K562 (cell line): ENCODE data around the gene DCAF17. TPM values are rescaled to one million over a fixed set of nuclear protein-coding genes. Genes with fewer than 3 reads are reported as not detected.
A peak's percentile ranks its signal among the peaks of the same experiment; 100 is the strongest.

Experiments used
- ATF7 ChIP-seq: fragments of 450-650 bp; IDR thresholded peaks from 2 replicates; pipeline ENCODE4 v1.7.1; 2014; ENCODE audit warnings: mild to moderate bottlenecking, moderate library complexity
- CCNT2 ChIP-seq: IDR thresholded peaks from 2 replicates; pipeline ENCODE4 v1.6.1; 2011; ENCODE audit warnings: borderline replicate concordance, low read depth, mild to moderate bottlenecking, moderate library complexity, mixed read lengths, low read length; ENCODE audit not compliant: insufficient read length; ENCODE audit errors: extremely low read depth
- CREBBP ChIP-seq: IDR thresholded peaks from one replicate; pipeline ENCODE4 v1.6.1; 2012; ENCODE audit warnings: low read depth, mild to moderate bottlenecking, control low read depth, inconsistent platforms, low read length
- ELF1 ChIP-seq: fragments of 200-800 bp; sonication (Bioruptor generic); IDR thresholded peaks from 2 replicates; pipeline ENCODE4 v1.6.1; 2016; ENCODE audit warnings: missing genetic modification characterization, missing compliant biosample characterization
- EWSR1 ChIP-seq: fragments of 450-650 bp; IDR thresholded peaks from 2 replicates; pipeline ENCODE4 v1.6.1; 2018; ENCODE audit warnings: borderline replicate concordance, mild to moderate bottlenecking, low read depth, moderate library complexity; ENCODE audit not compliant: partially characterized antibody
- GABPB1 ChIP-seq: sonication (generic); formaldehyde crosslinking; IDR thresholded peaks from 2 replicates; pipeline ENCODE4 v1.8.0; 2022; ENCODE audit warnings: mild to moderate bottlenecking, missing genetic modification reagents
- HINFP ChIP-seq: fragments of 450-650 bp; conservative IDR thresholded peaks from 2 replicates; pipeline ENCODE4 v1.6.1; 2016; ENCODE audit warnings: missing genetic modification characterization, low read depth, mild to moderate bottlenecking, control low read depth, missing compliant biosample characterization
- KLF16 ChIP-seq: IDR thresholded peaks from 2 replicates; pipeline ENCODE4 v1.6.1; 2016; ENCODE audit warnings: antibody characterized with exemption
- MCM3 ChIP-seq: fragments of 450-650 bp; IDR thresholded peaks from 2 replicates; pipeline ENCODE4 v1.6.1; 2016
- NONO ChIP-seq, 2 experiments: fragments of 200-400 bp in 1 of 2; fragments of 450-650 bp in 1 of 2; formaldehyde crosslinking in 1 of 2; IDR thresholded peaks; 2 replicates each; pipeline ENCODE4 v1.6.1; 2017; ENCODE audit warnings: low read depth in 2 of 2, mild to moderate bottlenecking in 2 of 2, moderate library complexity in 2 of 2, low read length in 1 of 2
- POLR2A ChIP-seq: fragments of 450-650 bp; conservative IDR thresholded peaks from 2 replicates; pipeline ENCODE4 v1.6.1; 2016
- PRPF4 ChIP-seq: fragments of 200-400 bp; formaldehyde crosslinking; IDR thresholded peaks from one replicate; pipeline ENCODE4 v1.6.1; 2017; ENCODE audit warnings: low read length, low read depth, mild to moderate bottlenecking; ENCODE audit not compliant: insufficient read depth, poor library complexity, severe bottlenecking
- PTBP1 ChIP-seq: fragments of 200-400 bp; formaldehyde crosslinking; IDR thresholded peaks from 2 replicates; pipeline ENCODE4 v1.6.1; 2017; ENCODE audit warnings: low read depth, low read length
- TBP ChIP-seq: optimal IDR thresholded peaks from 2 replicates; pipeline ENCODE3; 2011; ENCODE audit warnings: low read depth, low read length, improper control_type of control experiment
- TCF7L2 ChIP-seq: fragments of 150-350 bp; IDR thresholded peaks from 2 replicates; pipeline ENCODE4 v1.6.1; 2016; ENCODE audit warnings: low read depth, mild to moderate bottlenecking, low read length, moderate library complexity
- ZNF146 ChIP-seq: IDR thresholded peaks from one replicate; pipeline ENCODE4 v1.6.1; 2018; ENCODE audit warnings: missing compliant biosample characterization; ENCODE audit not compliant: unreplicated experiment
- ZNF165 ChIP-seq: fragments of 250-450 bp; sonication (Bioruptor Pico); IDR thresholded peaks from 2 replicates; pipeline ENCODE4 v1.4.0; 2020; ENCODE audit warnings: borderline replicate concordance
- ZNF184 ChIP-seq: sonication (generic); formaldehyde crosslinking; IDR thresholded peaks from 2 replicates; pipeline ENCODE4 v1.5.0; 2020; ENCODE audit warnings: missing genetic modification reagents
- ZNF354B ChIP-seq: fragments of 250-450 bp; sonication (Bioruptor Pico); IDR thresholded peaks from 2 replicates; pipeline ENCODE4 v1.4.0; 2020
- ZNF551 ChIP-seq: fragments of 250-450 bp; sonication (Bioruptor Pico); IDR thresholded peaks from 2 replicates; pipeline ENCODE4 v1.5.0; 2021; ENCODE audit warnings: mild to moderate bottlenecking, moderate library complexity
- ZNF586 ChIP-seq: fragments of 450-650 bp; formaldehyde crosslinking; conservative IDR thresholded peaks from 2 replicates; pipeline ENCODE4 v1.4.0; 2020; ENCODE audit warnings: mild to moderate bottlenecking, moderate library complexity
- ZNF696 ChIP-seq: fragments of 250-450 bp; sonication (Bioruptor Pico); conservative IDR thresholded peaks from 2 replicates; pipeline ENCODE4 v1.4.0; 2020; ENCODE audit warnings: mild to moderate bottlenecking, moderate library complexity
- ZNF79 ChIP-seq: fragments of 250-450 bp; sonication (Bioruptor Pico); IDR thresholded peaks from 2 replicates; pipeline ENCODE4 v1.4.0; 2020; ENCODE audit warnings: low read depth, mild to moderate bottlenecking, moderate library complexity
- polyA plus RNA-seq, 8 experiments: library from polyadenylated mRNA; depleted of rRNA in 4 of 8; stranded (reverse) in 5 of 8; unstranded in 3 of 8; fragments of >200 nt; fragmentation: Nextera tagmentation in 2 of 8; fragmentation: Illumina TruSeq in 1 of 8; extraction: Ambion mirVana in 2 of 8; extraction: Trizol in 1 of 8; gene quantifications; 2 replicates each; pipeline versions ENCODE4 v1.2.1 to v1.2.3, GENCODE V29; 2011 to 2014; ENCODE audit warnings: inconsistent platforms in 1 of 8, missing spikeins in 1 of 8
- total RNA-seq, 7 experiments: library from RNA; depleted of rRNA in 6 of 7; stranded (reverse); fragments of >200 nt in 6 of 7; fragmentation: Illumina TruSeq in 2 of 7; extraction: Trizol in 2 of 7; gene quantifications; 2 replicates each; pipeline versions ENCODE4 v1.2.1 to v1.2.3, GENCODE V29; 2011 to 2021; ENCODE audit warnings: low replicate concordance in 1 of 7
- TF ChIP-seq, protein P1 (sequence below): fragments of 250-450 bp; sonication (Bioruptor Pico); IDR thresholded peaks from 2 replicates; pipeline ENCODE4 v1.5.0; 2021; ENCODE audit warnings: mild to moderate bottlenecking, moderate library complexity
- TF ChIP-seq, protein P2 (sequence below): sonication (generic); formaldehyde crosslinking; IDR thresholded peaks from 2 replicates; pipeline ENCODE4 v1.8.1; 2023; ENCODE audit warnings: mild to moderate bottlenecking, missing genetic modification reagents

Gene DCAF17
- total and polyA plus RNA-seq, 9 of the 15 experiments (the other 6 are each of a cell fraction or from before 2014, with no cell fraction given) = 10.0 to 38.5 (median 27.1) TPM

DNA sequence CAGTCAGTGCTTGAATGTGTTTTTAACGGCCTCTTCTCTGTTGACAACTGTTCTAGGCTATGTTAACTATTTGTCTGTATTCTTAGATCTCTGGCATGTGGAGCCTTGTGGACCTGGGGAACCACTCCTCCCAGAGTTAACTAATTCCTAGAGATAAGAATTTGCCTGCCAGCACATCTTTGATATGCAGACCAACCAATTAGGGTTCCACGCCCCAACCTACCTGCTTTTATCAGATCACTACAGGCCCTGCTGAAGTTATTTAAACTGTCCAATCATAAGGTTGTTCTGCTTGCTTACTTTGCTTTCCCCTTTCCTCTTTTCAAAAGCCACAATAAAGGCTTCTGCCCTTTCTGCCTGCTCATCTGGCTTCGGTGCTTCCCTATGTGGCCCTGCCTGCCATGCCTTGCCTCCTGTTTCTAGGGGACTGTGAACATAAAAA lies 79.7 kb downstream of the DCAF17 start (continued):
- TF ChIP-seq, protein P1, sequence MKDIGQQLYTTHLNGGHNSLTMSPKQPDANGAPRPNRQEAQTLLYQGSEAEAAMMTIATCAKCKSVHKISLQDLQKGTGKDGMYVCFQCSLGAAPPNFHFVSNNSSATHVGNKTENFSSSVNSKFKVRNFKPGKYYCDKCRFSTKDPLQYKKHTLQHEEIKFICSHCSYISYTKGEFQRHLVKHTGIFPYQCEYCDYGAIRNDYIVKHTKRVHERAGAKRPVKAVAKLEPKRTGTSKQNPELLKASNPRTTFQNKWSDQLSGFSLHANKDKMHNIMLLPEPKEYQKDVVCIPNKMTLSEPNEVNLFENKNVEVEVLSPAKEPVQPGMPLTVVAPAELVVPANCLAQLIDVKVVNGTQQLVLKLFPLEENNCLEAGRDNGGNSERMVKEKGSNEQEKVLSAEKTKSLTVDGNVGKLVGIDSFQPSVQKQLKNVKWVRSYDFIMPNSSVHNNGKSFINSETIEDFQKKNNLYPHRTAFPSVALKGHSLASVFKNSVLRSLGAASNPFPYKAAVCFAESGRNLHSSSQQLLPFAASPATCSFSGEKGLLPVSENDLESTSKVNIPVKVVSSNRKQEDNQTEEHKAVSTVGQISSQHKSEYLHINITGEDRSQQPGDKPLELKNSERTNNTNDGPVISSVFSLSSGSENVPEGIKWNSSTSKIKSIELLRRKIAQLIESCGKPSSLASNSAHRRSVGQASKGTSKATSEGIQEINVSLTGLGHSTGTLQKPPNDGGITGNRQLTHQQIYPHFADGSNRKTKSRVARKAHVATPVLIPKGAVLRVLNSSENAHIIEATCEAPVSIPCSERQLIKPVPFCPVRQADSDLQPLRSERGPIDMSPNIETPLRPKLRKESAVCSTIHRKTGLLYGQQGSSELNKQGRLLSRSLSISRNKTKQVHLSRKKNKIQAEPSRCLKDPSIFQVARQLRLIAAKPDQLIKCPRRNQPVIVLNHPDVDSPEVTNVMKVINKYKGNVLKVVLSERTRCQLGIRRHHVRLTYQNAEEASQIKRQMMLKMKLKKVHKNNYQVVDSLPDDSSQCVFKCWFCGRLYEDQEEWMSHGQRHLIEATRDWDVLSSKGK (CRISPR knock-in tag) = no peak
- TF ChIP-seq EWSR1 = no peak
- TF ChIP-seq ZNF551 (CRISPR knock-in tag) = no peak
- no peak for TF ChIP-seq NONO (IDR thresholded peaks at IDR 0.05; ENCODE audit: low read depth in 2 of 2, low read length in 1 of 2)
- TF ChIP-seq ZNF79 = no peak
- TF ChIP-seq PRPF4 = no peak
- TF ChIP-seq ZNF146 (CRISPR knock-in tag) = no peak
- TF ChIP-seq, protein P2, sequence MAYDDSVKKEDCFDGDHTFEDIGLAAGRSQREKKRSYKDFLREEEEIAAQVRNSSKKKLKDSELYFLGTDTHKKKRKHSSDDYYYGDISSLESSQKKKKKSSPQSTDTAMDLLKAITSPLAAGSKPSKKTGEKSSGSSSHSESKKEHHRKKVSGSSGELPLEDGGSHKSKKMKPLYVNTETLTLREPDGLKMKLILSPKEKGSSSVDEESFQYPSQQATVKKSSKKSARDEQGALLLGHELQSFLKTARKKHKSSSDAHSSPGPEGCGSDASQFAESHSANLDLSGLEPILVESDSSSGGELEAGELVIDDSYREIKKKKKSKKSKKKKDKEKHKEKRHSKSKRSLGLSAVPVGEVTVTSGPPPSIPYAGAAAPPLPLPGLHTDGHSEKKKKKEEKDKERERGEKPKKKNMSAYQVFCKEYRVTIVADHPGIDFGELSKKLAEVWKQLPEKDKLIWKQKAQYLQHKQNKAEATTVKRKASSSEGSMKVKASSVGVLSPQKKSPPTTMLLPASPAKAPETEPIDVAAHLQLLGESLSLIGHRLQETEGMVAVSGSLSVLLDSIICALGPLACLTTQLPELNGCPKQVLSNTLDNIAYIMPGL = no peak
- TF ChIP-seq POLR2A = no peak
- no peak for TF ChIP-seq TBP
- TF ChIP-seq ZNF586 (CRISPR knock-in tag) = no peak
- no peak for TF ChIP-seq ZNF354B
- no peak for TF ChIP-seq ELF1
- no peak for TF ChIP-seq CREBBP
- TF ChIP-seq ATF7 = 0 out of 2 replicates have a peak, but pooled peaks have one; percentile 44
- TF ChIP-seq KLF16 = peak; percentile 34; the same call in 1 of the 2 replicates
- TF ChIP-seq GABPB1 (CRISPR knock-in tag) = no peak
- TF ChIP-seq ZNF696 (CRISPR knock-in tag) = no peak
- TF ChIP-seq TCF7L2 = no peak
- no peak for TF ChIP-seq MCM3
- no peak for TF ChIP-seq HINFP (tag)
- TF ChIP-seq ZNF165 (CRISPR knock-in tag) = no peak
- TF ChIP-seq CCNT2 = peak; percentile 61
- TF ChIP-seq PTBP1 = no peak
- no peak for TF ChIP-seq ZNF184 (CRISPR knock-in tag)
